GM06990 (cell line): Measurements from ENCODE around the gene PYROXD2.

Experiments used
- DNase-seq: peaks from one replicate; pipeline ENCODE4 v3.0.0-alpha.2; 2011; ENCODE audit not compliant: insufficient read length; ENCODE audit errors: extremely low read depth
- H3K27me3 ChIP-seq: replicated peaks from 2 replicates; pipeline ENCODE4 v1.6.0; 2011; ENCODE audit warnings: low read length; ENCODE audit not compliant: control insufficient read depth, insufficient read depth
- H3K36me3 ChIP-seq: 2 replicates; pipeline ENCODE4 v1.5.1; 2011; ENCODE audit warnings: low read length; ENCODE audit not compliant: control insufficient read depth, insufficient read depth
- H3K4me3 ChIP-seq: replicated peaks from 2 replicates; pipeline ENCODE4 v1.5.1; 2011; ENCODE audit warnings: low read depth, mild to moderate bottlenecking, control low read depth, low read length
- CTCF ChIP-seq: IDR thresholded peaks from 2 replicates; pipeline ENCODE4 v1.5.1; 2011; ENCODE audit warnings: low read length, control low read depth, mild to moderate bottlenecking, inconsistent platforms; ENCODE audit not compliant: insufficient read depth, poor library complexity, severe bottlenecking

PYROXD2 gene

GRCh38 chr10:98399784-98400183 lies 15.2 kb downstream of the PYROXD2 start:
- no peak for DNase-seq
- TF ChIP-seq CTCF = no peak
- no peak overlapping the region for H3K4me3 ChIP-seq
- no peaks in the 10 kb centered on the region for H3K27me3 ChIP-seq
- no peaks in the 10 kb centered on the region for H3K36me3 ChIP-seq

GRCh38 chr10:98397089-98397600 lies 17.8 kb downstream of the PYROXD2 start:
- no peak for TF ChIP-seq CTCF
- no peaks in the 10 kb centered on the region for H3K36me3 ChIP-seq

GRCh38 chr10:98396096-98397063 lies 18.6 kb downstream of the PYROXD2 start:
- Histone ChIP-seq H3K36me3 (no peaks in the 10 kb centered on the region), H3K4me3 (no peak overlapping the region), H3K27me3 (no peaks in the 10 kb centered on the region)
- DNase-seq = no peak
- TF ChIP-seq CTCF = no peak

More at GRCh38 chr10:98397089-98397600, 17.8 kb downstream of the PYROXD2 start:
- Histone ChIP-seq H3K4me3 (no peak overlapping the region), H3K27me3 (no peaks in the 10 kb centered on the region)
- DNase-seq = no peak

- Histone ChIP-seq H3K4me3 (no peak overlapping the region), H3K36me3 (no peaks in the 10 kb centered on the region), H3K27me3 (no peaks in the 10 kb centered on the region)
- no peak for TF ChIP-seq CTCF
- no peak for DNase-seq
Observed at GRCh38 chr10:98394851-98395440, 20.0 kb downstream of the PYROXD2 start.

- Histone ChIP-seq H3K36me3 (no peaks in the 10 kb centered on the region), H3K27me3 (no peaks in the 10 kb centered on the region), H3K4me3 (no peak overlapping the region)
- DNase-seq = no peak
- TF ChIP-seq CTCF = no peak
Observed at GRCh38 chr10:98391578-98391991, 23.4 kb downstream of the PYROXD2 start.
